COR-L47 (cell line): ENCODE data around the gene PGLYRP4.

ENCODE experiments used
- DNase-seq: peaks from one replicate; lab custom pipeline; 2025; lab: John Stamatoyannopoulos, UW

Gene PGLYRP4

GRCh38 chr1:153288634-153289275, 59.9 kb downstream of the PGLYRP4 start:
- DNase-seq: no peak
